HG03039 (cell line): ENCODE measurements around the gene CNMD.

Source experiments
- ATAC-seq: cut with Tn5 transposase; IDR thresholded peaks from one replicate; pipeline ENCODE4 v1.9.1; 2021; ENCODE audit warnings: mild to moderate bottlenecking, moderate library complexity; ENCODE audit not compliant: unreplicated experiment

Gene CNMD

DNA sequence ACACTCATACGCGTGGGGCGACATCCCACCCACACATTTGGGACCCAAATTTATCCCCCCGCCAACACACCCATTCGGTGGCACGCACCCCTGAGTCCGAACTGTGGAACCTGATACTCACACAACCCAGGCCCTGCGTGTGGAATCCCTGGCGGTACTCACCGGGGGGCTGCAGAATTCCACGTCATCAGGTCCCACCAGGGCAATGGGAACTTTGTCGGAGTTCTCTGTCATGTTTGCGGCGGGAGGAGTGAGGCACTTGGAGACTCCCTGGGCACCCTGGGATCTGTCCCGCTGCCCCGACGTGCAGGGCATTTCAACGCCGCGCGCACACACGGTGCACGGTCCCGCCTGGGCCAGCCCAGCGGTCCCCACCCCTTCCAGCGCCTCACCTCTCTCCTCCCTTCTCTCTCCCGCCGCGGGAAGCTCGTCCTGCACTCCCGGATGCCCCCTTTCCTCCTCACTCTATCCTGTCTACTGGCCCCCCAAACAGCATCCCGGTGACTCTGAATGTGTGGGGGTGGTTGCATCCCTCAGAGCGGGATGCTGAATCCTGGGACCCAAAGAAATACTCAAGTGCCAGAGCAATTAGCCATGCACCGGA, at the start of gene CNMD:
TSS of gene CNMD (minus strand) at position 353 of the 604 bp plus-strand sequence. CDS start at position 234, 119 bp downstream.
- no peak for ATAC-seq

GRCh38 chr13:52788011-52788410, 48.4 kb upstream of the CNMD start:
- ATAC-seq = no peak

DNA sequence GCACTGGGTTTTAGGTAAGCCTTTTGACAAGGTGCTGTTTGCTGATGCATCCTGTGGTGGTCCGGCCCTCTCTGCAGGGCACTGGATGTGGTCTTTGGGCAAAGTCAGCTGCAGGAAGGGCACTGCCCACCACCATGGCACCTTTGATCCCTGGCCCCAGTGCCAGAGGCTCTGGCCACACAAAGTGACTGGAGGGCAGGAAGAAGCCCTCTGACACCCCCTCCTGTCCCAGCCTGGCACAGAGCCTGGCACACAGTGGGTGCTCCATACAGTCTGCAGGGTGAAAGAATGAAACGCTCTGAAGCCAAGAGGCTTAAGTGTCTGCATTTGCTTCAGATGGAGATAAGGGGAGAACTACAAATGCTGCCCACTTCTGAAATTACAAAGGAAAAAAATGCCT, 47.6 kb upstream of the CNMD start:
- ATAC-seq = no peak

GRCh38 chr13:52786766-52787165, 47.1 kb upstream of the CNMD start:
- ATAC-seq = no peak

- ATAC-seq = no peak
These were observed 46.1 kb upstream of the CNMD start for GRCh38 chr13:52785739-52786138.

DNA sequence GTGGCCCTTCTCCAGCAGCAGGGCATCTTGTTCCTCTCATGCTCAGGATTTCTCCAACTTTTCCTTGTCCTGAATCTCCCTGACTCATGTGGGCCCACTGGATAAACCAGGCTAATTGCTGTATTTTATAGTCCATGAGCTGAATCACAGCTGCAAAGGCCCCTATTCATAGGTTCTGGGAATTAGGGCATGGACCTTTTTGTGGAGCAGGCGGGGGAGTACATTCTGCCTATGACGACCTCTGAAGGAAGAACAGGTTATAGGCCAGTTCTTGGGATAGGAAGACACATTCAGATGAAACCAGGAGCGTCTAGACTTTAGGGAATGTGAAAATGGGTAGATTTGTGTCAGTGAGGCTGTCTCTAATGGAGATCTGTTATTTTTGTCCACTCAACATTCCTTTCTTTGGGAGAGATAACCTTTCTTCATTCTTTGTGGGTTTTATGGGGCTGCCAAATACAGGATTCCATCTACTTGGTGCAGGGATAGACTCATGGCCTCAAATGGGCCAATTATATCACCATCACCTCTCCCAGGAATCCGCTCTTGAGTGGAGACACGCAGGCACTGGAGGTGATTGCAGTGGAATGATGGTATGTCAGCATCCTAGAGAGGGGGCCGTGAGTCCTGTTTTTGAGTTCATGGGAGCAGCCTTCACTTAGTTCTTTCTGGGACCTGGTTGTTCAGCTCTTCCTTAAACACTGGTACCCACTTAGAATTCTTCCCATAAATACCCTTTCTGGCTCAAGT, 45.1 kb upstream of the CNMD start:
- no peak for ATAC-seq

DNA sequence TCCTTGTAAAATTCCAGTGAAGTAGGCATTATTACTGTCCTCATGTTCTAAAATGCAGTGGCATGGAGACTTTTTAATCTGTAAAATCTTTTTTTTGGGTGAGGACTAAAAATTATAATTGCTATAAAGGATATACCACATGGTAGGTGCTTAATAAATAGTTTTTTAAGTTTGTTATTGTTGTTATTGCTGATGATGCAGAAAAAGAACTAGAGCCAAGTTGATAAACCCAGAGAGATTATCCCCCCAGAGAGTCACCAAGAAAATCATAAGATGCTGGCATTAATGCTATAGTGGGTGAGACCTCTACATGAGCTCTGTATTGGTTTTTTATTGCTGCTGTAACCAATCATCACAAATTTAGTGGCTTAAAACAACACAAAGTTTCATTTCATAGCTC, 44.3 kb upstream of the CNMD start:
- ATAC-seq = no peak

DNA sequence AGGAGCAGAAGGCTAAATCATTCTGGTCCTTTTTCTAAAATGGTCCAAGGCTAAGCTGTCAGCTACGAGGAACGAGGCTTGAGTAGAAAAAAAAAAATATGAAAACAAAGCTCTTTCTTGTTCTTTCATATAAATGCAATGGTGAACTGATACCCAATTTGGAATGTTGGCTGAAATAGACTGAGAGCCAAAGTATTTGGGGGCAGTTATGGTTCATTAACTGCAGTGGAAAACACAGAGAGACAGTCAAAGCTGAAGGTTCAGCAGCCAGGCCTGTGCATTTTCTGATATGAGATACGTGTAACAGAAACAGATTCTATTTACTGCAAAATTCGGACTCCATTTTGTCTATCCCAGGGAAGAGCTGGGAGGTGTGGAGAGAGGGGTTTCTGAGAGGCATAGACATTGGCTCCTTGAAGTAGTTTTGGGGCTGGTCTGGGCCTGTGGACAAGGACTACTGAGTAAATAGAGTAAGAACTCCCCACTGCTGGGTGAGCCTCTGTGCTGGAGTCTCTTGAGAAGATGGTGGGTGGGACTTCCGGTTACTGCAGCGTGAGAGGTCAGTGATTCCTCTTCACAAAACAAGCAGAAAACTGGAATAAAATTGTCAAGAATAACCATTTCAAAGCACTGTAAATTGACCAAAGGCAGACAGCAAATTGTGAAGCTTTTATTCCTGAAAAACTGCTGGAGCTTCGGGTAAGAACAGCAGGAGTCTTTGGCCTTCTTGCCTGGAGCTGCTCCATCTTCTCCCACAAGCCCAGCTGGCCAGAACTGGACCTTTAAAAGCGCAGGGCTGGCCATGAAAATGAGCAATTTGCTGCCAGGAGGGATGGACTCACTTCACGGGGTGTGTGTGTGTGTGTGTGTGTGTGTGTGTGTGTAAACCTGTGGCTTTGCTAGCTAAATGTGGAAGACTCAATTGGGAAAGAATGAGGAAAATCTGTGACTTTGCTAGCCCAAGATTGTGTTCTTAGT, 43.1 kb upstream of the CNMD start:
- no peak for ATAC-seq

- ATAC-seq = no peak
These were observed 41.0 kb upstream of the CNMD start for GRCh38 chr13:52780611-52781010.

- ATAC-seq = no peak
These were observed 40.5 kb upstream of the CNMD start for GRCh38 chr13:52780092-52780491.

- no peak for ATAC-seq
These were observed 39.5 kb upstream of the CNMD start for GRCh38 chr13:52779103-52779502.

GRCh38 chr13:52776726-52777125, 37.1 kb upstream of the CNMD start:
- ATAC-seq = no peak

DNA sequence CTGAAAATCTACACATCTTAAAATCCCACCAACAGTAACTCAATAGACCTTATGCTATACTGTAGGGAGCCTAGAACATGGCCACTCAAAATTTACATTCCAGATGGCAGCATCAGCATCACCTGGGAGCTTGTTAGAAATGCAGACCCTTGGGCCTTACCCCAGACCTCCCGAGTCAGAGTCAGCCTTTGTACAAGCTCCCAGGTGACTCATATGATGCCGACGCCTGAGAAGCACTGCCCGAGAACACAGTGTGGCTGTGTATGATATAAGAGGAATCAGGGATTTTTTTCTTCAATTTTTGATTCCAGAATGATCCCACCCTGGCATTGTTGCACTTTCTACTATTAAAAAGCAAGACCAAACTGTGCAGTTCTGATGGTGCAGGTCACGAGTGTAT, 35.9 kb upstream of the CNMD start:
- no peak for ATAC-seq

DNA sequence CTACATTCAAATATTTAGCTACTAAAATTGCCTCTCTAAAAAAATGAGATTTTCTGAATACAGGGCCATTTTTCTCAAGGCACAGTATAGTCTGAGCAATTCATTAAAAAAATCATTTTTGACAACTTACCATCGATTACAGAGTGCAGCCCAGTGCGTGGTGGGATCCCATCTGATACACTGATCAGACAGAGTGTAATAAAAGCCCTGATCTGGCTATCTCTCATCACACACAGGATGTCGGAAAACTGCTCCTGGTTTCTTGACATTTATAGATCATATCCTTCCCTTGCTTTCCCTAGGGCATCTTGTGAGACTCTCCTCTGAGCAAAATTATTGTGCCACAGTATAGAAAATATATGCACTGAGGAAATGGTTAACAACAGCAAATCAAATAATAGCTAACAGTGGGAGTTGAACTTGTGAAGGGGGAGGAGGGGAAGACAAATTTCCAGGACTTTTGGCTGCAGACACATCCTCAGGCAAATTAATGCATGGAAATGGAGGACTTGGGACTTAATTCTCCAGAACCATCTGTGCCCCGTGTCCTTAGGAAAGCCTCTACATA, 28.4 kb upstream of the CNMD start:
- ATAC-seq = no peak

GRCh38 chr13:52765611-52766390, 26.2 kb upstream of the CNMD start:
- no peak for ATAC-seq

- ATAC-seq = no peak
These were observed 20.5 kb upstream of the CNMD start for GRCh38 chr13:52760077-52760476.

DNA sequence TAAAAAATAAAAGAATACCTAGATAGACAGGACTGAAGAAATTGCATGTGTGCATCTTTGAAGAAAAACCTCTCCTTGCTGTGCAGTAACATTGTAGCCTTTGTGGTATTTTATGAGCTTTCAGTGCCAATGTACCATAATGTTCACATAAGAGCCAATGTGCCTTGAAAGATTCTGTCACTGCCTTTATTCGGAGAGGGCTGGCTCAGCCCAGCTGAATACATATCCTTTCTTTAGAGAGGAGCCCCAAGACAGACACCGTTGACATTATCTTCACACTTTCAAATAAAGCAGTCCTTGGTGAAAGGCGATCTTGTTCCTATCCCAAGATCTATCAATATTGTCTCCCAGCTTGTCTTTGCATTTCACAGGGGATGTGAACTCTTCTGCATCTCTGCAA, 18.5 kb upstream of the CNMD start:
- no peak for ATAC-seq

GRCh38 chr13:52751196-52751595, 11.6 kb upstream of the CNMD start:
- no peak for ATAC-seq

- ATAC-seq = no peak
These were observed 11.1 kb upstream of the CNMD start for GRCh38 chr13:52750713-52751112.

DNA sequence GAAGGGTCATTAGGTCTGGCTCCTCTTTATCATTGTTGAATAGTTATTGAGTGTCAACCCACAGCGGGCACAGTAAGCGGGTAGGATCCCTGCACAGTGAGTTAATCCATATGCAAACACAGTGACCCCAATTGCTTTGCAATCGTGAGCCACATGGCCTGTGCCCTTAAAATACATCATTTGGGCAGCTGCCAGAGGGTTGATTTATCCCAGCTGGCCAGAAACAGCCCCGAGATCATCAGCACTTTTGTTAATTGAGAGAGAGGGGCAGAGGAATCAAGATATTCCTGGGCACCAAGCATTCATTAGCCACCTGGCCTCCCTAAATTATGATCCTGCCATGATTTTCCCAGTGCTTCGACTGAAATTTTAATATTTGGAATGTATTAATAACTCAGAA, 9.8 kb upstream of the CNMD start:
- no peak for ATAC-seq
